GM21360 (cell line): Measurements from ENCODE around the gene DPYSL4.

Experiments
- ATAC-seq: cut with Tn5 transposase; IDR thresholded peaks from one replicate; pipeline ENCODE4 v1.9.1; 2021; ENCODE audit warnings: mild to moderate bottlenecking, moderate library complexity; ENCODE audit not compliant: unreplicated experiment

The DPYSL4 gene

DNA sequence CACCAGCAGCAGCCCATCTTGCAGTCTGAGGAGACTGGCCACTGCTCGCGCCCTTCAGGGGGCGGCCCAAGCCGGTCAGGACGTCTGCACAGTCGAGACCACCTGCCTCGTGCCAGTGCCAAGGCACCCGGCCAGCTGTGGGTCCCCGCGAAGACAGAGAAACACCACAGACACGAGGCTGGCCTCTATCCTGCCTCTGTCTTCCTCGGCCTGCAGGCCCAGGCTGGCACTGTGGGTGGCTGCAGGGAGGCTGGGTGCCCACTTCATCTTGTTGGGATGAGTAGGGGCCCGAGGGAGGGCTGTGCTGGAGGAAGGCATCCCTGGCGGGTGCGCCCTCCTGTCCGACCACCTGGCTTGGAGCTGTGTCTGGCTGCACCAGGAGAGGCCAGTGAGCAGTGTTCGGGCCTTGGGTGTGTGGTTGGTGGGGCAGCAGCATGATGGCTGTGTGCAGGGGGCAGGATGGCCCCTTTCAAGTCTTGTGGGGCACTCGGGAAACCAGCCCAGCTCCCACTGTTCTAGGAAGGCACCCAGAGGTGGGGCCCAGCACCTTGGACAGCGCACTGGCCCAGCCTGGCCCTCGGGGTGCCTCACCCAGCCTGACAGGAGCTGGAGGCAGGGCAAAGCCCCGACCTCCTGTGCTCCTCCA lies 7.3 kb downstream of the DPYSL4 start:
- ATAC-seq: no peak

DNA sequence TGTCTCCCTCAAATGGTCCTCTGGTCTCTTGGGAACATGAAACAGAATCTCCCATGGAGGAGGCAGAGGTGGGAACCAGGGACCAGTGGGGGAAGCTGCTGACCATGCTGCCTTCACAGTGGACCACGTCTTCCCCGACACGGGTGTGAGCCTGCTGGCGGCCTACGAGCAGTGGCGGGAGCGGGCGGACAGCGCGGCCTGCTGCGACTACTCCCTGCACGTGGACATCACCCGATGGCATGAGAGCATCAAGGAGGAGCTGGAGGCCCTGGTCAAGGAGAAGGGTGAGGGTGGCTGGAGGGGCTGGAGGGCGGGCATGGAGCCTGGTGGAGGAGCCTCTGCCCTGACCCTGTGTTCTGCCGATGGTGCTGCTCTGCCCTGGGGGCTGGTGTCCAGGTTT lies 8.0 kb downstream of the DPYSL4 start:
- ATAC-seq: no peak

DNA sequence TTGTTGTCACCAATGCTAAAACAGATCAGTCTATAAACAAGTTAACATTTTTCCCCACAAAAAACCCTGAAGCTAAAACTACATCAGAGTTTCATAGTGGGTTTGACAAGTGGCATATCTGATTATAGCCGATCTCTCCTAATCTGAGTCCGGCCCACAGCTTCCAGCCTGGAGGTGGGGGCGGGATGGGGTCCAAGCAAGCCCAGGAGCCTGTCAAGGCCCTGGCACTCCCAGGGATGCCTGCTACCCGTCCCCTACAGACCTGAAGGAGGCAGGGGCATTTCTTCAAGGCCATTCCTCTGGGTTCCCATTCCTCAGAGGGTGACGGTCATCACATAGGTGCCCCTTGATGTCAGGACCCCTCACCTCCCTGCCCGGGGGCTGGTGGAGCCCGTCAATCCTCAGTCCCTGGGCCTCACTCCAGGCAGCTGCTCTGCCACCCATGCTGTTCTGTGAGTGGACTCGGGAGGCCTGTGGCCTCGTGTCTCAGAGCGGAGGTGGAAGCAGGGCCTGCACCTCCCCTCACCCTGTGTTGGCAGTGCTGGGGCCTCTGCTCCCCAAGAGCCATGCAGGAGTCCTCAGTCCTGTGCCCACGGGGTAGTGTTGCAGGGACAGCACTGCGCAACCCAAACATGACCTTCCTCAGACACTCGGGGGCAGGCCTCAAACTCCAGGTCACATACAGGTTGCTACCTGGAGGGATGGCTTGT lies 8.8 kb downstream of the DPYSL4 start:
- ATAC-seq: no peak

DNA sequence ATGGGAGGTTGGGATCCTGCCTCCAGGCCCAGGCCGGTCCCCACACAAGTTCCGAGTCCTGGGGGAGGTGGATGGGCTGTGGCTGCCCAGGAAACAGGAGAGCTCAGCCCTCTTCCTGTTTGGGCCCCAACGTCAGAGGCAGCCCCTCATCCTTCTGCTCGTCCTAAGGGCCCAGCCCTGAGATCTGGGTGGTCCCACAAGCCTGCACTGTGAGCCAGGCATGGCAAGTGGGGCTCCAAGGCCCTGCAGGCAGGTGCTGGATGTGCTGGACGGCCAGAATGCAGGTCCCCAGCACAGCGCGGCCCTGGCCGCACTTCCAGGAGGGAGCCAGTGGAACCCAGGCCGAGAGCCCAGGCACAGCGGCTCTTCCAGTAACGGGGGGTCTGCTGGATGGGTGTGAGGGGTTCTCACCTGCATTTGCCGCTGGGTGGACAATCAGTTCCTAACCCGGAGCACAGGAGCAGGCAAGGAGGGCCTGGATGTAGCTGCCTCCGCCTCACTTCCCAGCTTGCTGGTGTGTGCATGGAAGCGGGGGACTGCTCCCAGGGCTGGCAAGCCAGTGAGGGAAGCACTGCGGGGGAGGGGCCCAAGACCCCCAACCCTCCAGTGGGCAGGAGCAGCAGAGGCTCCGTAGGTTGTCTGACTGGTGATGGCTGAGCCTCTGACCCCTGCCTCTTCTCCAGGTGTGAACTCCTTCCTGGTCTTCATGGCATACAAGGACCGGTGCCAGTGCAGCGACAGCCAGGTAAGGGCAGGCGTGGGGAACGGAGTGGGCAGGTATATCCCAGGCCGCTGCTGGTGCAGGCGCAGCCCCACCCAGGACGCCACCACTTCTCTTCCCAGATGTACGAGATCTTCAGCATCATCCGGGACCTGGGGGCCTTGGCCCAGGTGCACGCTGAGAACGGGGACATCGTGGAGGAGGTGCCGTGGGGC lies 9.7 kb downstream of the DPYSL4 start:
- no peak for ATAC-seq

DNA sequence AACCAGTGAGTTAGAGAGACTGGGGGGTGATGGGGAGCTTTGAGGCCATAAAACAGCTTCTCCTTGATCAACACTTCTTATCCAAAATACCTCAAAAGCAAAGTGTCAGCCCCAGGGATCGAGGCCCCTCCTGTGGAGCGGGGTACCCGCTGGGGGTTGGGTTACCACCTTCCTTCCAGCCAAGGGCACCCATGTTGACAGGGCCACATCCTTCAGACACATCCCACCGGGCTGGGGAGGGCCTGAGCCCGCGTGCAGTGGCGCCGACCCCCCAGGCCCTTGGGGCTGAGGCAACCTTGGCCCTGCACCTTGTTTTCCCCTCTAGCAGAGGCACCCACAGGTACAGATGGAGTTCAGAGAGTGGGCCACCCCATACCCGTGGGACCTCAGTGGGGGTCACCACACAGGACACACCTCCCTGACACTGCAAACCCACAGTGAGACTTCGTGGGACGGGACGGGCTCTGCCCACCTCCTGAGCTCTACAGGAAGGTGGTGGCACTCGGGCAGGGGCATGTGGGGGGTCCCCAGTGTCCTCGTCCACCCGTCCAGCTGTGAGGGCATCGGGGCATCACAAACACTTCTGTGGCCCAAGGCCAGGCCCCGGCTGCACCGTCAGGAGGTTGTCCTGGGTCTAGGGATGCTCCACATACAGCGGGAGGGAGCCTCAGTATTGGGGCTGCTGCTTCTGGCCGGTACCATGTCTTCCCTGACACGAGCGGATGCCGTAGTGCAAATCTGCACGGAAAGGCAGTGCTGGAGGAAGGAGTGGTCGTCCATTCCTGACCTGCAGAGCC lies 10.7 kb downstream of the DPYSL4 start:
- no peak for ATAC-seq

DNA sequence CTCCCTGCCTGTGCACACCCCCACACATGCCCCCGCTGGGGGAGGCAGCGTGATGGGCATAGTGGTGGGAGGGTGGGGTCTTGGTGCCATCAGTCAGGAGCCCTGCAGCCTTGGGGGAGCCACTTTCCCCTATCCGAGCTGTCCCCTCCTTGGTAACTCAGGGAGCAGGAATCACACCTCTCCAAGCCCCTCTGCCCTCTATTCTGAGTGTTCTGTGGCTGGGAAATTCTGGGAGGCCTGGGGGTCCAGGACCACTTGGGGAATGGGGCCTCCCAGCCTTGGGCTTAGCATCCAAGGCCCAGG lies 11.3 kb downstream of the DPYSL4 start:
- ATAC-seq: no peak

DNA sequence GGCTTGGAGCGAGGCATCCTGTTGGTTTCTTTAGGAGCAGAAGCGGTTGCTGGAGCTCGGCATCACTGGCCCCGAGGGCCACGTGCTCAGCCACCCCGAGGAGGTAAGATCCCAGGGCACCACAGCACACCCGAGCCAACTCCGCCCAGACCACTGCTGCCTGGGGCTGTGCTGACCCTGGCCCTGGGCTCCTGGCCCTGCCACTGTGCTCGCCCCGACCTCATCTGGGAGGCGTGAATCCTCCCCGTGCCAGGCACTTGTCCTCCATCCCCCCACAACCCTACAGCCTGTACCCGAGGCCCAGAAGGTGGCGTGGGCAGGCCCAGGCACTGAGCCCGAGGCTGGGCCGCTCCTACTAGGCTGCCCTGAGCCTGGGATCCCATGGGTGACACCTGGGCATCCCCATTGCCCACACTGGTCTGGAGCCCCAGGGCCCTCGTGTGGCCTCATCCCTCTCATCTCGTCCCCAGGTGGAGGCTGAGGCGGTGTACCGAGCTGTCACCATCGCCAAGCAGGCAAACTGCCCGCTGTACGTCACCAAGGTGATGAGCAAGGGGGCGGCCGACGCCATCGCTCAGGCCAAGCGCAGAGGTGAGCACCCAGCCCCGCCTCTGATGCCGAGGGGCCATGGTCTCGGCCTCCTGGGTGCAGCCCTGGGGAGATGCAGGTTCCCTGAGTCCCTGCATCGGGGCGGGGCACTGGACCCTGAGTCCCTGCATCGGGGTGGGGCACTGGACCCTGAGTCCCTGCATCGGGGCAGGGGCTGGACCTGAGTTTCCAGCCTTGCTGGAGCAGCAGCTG lies 11.8 kb downstream of the DPYSL4 start:
- ATAC-seq: no peak

DNA sequence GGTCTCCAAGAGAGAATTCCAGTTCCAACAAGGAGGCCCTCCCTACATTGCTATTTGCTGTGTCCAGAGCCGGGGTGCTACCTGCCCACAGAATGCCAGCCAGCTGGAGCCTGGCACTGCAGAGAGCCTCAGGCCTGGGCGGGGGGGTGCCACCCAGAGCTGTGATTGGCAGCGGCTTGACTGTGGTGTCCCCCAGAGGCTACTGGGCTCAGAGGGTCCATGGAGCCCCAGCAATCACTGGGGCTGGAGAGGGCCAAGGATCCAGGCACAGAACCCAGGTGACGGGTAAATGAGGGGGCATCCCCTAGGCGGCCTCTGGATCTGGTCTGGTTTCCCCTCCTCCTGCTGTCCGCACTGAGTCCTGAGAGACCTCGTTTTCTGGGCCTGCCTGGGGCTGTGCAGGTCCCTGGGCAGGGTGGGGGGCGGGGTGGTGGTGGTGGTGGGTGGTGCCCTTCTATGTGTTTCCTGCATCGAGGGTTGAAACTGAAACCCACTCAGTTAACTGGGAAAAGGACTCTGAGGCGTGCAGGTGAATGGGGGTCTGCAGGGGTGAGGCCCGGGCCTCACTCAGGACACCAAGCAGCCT lies 12.6 kb downstream of the DPYSL4 start:
- ATAC-seq: no peak

DNA sequence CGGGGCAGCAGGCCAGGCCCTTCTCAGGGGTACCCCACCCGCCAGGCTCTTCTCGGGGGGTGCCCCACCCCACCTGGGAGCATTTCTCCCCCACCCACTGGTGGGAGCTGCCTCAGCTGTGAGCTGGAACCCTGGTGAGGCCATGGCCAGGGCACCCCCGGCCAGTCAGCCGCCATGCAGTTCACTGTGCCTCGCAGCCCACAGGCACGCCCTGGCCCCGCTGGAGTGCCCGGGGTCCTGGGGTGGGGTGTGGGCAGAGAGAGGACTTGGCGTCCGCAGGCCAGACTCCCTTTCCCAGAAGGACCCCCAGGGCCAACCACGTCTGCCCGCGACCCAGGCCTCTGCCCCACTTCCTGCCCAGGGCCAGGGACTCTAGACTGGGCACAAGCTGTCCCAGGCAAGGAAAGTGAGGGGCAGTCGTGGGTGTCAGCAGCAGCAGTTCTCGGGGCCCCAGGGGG lies 13.1 kb downstream of the DPYSL4 start:
- ATAC-seq: no peak

DNA sequence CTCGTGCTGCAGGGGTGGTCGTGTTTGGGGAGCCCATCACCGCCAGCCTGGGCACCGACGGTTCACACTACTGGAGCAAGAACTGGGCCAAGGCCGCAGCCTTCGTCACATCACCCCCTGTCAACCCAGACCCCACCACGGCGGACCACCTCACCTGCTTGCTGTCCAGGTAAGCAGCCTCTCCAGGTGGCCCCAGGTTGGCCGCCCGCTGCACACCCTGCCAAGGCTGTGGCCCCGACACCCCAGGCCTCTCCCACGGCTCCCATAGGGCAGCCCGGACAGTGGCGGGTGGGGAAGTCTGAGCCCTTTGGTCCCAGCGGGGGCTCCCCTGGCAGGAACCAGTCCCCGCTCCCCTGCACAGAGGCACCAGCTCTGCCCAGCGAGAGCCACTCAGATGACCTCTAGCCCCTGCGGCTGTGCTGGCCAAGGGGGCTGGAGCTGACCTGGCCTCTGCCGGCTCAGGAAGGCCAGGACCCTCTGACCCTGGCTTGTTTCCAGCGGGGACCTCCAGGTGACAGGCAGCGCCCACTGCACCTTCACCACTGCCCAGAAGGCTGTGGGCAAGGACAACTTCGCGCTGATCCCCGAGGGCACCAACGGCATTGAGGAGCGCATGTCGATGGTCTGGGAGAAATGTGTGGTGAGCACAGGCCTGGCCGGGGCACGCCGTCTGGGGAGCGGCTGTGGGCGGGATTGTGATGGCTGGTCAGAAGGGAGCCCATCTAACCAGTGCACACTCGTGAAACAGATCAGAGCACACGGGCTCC lies 13.8 kb downstream of the DPYSL4 start:
- ATAC-seq: no peak

DNA sequence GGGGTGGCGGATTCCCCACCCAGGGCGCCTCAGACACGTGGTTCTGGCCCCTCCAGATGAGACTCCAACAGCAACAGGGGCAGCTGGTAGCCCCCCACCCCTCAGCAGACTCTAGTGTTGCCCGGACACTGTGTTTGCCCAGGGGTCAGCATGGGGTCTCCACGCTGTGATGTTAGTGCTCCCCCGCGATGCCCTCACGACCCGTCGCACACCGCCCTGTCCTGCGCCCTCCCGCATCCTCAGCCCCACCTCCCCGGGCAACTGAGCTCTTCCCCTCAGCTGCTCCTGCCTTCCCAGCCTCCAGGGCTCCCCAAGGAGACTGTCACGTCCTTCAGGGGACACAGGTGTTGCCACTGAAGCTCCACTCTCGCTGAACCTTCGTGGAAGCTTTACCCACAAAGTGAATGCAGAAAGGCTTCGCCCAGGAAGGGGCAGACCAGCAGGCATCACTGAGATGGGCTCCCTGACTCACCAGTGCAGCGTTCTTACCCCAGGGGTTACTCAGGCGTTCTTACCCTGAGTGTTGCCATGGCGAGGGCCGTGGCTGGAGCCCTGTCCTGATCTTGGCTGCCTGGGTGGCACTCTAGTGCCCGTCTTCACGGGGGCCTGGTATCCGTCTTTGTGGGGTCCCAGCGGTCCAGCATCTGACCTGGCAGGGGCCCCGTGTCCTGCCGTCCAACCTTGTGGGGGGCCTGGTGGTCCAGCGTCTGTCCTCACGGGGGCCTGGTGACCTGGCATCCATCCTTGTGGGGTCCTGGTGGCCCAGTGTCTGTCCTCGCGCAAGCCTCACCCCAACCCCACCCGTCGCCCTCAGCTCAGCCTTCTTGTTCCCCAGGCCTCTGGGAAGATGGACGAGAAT lies 14.6 kb downstream of the DPYSL4 start:
- no peak for ATAC-seq

DNA sequence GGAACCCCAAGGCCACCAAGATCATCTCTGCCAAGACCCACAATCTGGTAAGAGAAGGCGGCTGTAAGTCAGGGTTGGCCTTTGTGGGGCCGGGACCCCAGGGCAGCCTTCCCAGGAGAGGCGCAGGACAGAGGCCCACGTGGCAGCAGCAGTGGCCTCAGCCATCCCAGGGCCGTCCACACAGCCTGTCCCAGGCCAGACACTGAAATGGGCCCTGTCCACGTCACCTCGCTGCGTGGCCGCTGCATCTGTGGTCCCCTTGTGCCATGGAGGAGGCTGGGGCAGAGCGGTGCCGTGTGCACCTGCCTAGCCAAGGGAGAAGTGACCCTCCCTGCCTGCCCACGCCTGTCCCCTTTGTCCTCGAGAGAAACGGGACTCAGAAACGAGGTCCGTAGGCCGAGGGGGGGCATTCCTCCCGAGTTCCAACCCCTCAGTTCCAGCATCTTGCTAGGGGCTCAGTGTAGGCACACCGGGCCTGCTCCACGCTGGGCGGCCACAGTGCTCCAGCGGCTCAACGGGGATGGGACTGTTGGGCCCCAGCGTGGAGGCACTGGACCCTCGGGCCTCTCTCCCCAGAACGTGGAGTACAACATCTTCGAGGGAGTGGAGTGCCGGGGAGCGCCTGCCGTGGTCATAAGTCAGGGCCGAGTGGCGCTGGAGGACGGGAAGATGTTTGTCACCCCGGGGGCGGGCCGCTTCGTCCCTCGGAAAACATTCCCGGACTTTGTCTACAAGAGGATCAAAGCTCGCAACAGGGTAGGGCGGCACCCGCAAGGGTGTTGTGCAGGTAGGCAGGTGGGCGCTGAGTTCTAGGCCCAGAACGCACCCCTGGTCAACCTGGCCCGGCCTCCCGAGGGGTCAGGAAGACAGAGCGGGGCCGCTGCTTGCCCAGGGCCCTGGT lies 15.6 kb downstream of the DPYSL4 start:
- ATAC-seq: no peak

DNA sequence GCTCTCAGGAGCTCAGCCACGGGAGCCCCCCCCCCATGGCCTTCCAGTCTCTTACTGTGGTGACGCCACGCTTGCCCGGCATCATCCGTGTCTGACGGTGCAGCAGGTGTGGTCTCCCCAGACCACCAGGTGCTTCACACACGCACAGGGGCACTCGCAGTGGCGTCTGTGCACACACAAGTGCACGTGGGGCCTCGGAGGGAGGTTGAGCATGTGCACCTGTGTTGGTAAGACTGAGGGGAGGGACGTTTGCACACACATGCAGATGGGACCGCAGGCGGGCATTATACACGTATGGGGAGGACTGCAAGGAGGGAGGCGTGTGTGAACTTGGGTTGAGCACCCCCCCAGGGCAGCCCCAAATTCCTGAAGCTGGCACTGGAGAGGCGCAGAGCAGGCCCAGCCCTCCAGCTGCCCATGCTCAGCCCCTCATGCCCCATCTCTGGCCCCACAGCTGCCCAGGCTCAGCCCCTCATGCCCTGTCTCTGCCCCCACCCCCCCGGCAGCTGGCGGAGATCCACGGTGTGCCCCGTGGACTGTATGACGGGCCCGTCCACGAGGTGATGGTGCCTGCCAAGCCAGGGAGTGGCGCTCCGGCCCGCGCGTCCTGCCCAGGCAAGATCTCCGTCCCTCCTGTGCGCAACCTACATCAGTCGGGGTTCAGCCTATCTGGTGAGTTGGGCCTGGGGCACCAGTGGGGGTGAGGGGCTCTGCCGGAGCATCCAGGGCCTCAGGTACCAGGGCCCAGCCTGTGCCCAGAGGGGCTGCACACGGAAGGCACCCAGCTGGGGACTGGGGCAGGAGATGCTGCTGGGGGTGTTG lies 16.7 kb downstream of the DPYSL4 start:
- no peak for ATAC-seq

DNA sequence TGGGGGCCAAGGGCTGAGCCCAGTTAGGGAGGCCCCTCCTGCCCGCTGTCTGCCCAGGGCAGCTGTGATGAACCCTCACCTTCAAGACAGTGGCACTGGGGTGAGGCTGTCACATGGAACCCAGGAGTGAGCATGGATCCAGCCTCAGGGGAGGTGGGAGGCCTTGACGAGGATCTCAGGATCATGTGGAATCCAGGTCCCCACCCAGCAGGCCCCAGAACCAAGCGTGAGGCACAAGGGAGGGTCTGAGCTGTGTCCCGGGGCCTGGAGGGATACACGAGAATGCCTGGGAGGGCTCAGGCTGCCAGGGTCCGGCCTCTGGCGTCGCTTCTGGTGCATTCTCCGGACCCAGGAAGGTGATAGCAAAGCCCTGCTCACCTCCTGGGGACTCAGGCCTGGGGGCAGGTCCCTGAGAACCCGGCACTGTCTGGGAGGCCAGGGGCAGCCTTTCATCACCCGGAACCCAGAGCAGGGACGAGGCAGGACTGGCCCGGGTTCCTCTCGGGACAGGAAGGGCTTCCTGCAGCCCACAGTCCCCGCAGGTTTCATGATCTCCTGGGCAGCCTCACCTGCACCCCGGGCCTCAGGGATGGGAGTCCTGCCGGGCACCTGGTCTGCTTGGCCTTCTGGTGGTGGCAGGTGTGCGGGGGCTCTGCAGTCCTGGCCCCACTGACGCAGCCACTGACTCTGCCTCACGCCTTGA lies 17.5 kb downstream of the DPYSL4 start:
- no peak for ATAC-seq

DNA sequence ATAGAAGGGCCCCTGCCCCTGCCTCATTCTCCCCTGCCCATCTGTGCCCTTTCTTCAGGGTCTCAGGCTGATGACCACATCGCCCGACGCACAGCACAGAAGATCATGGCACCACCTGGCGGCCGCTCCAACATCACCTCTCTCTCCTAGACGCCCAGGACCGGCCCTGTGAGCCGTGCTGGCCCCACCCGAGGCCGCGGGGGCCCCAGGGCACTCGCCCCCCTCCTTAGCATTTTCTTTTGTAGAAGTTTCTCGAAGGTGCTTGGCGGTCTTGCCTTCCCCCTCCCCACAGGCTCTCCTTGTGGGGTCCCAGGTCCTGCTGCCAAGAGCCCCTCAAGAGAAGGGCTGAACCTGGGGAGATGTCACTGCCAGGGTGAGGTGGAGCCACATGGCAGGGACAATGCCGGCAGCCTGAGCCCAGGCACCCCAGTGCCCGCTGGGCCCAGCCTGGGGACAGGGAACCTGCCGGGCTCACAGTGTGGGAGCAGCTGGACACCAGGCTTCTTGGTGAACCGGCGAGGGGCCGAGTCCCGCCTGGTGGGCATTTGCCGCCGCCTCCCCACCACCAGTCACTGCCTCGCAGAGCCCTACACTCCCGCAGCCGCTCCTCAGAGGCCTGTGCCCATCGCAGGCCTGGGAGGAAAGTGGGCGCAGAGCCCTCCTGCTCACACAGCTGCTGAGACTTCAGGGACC lies 18.2 kb downstream of the DPYSL4 start:
- ATAC-seq: no peak
